ENCODE data around the gene MIEF1.

Gene MIEF1

DNA sequence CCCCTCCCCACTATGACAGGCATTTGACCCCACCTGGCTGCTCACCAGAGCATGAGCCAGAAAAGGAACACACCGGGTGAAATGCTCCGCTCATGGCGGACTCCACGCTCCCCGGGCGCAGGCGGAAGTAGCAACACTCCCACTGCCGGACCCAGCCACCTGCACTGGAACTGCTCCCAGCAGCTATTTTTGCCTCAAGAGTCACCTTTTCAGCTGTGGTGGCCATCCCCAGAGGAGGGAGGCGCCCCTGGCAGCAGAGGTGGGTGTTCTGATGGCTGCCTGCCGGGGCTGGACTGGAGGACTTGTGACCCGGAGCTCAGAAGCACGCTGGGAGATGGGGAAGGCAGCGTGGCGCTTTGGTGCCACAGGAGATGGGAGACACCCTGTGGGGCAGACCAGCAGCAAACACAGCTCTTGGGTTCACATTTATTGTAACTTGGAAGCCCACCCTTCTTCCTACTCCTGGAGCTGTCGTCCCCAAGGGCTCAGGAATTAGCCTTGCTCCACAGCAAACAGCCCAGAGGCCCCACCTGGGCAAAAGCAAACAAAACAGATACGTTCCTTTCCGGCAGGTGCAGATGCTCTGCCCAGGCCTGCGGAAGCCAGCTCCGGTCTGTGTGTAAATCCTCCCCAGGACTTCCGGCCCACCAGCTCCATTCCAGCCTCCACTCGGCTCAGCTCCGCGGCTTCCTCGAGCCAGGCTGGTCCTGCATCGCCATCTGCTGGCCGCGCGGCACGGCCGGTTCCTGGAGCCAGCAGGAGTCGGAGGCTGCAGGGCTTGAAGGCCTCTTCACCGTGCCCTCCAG is 26.8 kb downstream of the MIEF1 start (continued):
- TF ChIP-seq, protein P1, sequence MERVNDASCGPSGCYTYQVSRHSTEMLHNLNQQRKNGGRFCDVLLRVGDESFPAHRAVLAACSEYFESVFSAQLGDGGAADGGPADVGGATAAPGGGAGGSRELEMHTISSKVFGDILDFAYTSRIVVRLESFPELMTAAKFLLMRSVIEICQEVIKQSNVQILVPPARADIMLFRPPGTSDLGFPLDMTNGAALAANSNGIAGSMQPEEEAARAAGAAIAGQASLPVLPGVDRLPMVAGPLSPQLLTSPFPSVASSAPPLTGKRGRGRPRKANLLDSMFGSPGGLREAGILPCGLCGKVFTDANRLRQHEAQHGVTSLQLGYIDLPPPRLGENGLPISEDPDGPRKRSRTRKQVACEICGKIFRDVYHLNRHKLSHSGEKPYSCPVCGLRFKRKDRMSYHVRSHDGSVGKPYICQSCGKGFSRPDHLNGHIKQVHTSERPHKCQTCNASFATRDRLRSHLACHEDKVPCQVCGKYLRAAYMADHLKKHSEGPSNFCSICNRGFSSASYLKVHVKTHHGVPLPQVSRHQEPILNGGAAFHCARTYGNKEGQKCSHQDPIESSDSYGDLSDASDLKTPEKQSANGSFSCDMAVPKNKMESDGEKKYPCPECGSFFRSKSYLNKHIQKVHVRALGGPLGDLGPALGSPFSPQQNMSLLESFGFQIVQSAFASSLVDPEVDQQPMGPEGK (tag by site-specific recombination; IDR thresholded peaks at IDR 0.05): peak; percentile 64; the same call in 1 of the 2 replicates
- TF ChIP-seq, protein P2, sequence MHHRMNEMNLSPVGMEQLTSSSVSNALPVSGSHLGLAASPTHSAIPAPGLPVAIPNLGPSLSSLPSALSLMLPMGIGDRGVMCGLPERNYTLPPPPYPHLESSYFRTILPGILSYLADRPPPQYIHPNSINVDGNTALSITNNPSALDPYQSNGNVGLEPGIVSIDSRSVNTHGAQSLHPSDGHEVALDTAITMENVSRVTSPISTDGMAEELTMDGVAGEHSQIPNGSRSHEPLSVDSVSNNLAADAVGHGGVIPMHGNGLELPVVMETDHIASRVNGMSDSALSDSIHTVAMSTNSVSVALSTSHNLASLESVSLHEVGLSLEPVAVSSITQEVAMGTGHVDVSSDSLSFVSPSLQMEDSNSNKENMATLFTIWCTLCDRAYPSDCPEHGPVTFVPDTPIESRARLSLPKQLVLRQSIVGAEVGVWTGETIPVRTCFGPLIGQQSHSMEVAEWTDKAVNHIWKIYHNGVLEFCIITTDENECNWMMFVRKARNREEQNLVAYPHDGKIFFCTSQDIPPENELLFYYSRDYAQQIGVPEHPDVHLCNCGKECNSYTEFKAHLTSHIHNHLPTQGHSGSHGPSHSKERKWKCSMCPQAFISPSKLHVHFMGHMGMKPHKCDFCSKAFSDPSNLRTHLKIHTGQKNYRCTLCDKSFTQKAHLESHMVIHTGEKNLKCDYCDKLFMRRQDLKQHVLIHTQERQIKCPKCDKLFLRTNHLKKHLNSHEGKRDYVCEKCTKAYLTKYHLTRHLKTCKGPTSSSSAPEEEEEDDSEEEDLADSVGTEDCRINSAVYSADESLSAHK (tag by site-specific recombination; IDR thresholded peaks at IDR 0.05): peak; percentile 69
- TF ChIP-seq, protein P3, sequence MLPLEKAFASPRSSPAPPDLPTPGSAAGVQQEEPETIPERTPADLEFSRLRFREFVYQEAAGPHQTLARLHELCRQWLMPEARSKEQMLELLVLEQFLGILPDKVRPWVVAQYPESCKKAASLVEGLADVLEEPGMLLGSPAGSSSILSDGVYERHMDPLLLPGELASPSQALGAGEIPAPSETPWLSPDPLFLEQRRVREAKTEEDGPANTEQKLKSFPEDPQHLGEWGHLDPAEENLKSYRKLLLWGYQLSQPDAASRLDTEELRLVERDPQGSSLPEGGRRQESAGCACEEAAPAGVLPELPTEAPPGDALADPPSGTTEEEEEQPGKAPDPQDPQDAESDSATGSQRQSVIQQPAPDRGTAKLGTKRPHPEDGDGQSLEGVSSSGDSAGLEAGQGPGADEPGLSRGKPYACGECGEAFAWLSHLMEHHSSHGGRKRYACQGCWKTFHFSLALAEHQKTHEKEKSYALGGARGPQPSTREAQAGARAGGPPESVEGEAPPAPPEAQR (tag by site-specific recombination; IDR thresholded peaks at IDR 0.05): peak; percentile 94
- TF ChIP-seq, protein P4, sequence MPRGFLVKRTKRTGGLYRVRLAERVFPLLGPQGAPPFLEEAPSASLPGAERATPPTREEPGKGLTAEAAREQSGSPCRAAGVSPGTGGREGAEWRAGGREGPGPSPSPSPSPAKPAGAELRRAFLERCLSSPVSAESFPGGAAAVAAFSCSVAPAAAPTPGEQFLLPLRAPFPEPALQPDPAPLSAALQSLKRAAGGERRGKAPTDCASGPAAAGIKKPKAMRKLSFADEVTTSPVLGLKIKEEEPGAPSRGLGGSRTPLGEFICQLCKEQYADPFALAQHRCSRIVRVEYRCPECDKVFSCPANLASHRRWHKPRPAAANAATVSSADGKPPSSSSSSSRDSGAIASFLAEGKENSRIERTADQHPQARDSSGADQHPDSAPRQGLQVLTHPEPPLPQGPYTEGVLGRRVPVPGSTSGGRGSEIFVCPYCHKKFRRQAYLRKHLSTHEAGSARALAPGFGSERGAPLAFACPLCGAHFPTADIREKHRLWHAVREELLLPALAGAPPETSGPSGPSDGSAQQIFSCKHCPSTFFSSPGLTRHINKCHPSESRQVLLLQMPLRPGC (tag by site-specific recombination; IDR thresholded peaks at IDR 0.05): peak; percentile 93
- TF ChIP-seq SP7 (tag by site-specific recombination; IDR thresholded peaks at IDR 0.05) (peak; percentile 95), ZNF121 (tag by site-specific recombination; IDR thresholded peaks at IDR 0.05) (peak; percentile 39; the same call in 1 of the 2 replicates), ZNF660 (tag by site-specific recombination; IDR thresholded peaks at IDR 0.05) (peak; percentile 98), ZBTB48 (tag by site-specific recombination; IDR thresholded peaks at IDR 0.05) (0 out of 2 replicates have a peak, but pooled peaks have one; percentile 47), TCF7L2 (IDR thresholded peaks at IDR 0.05; ENCODE audit: borderline replicate concordance, low read depth, low read length) (no peak), ZNF600 (tag by site-specific recombination; IDR thresholded peaks at IDR 0.05) (peak; percentile 74), ZNF837 (tag by site-specific recombination; IDR thresholded peaks at IDR 0.05) (no peak), WT1 (tag by site-specific recombination; IDR thresholded peaks at IDR 0.05) (peak; percentile 61; the same call in 1 of the 2 replicates), ZNF48 (tag by site-specific recombination; IDR thresholded peaks at IDR 0.05) (no peak), ZBTB17 (tag by site-specific recombination; IDR thresholded peaks at IDR 0.05) (peak; percentile 93), ZNF529 (tag by site-specific recombination; IDR thresholded peaks at IDR 0.05; ENCODE audit: insufficient replicate concordance) (no peak), SCRT2 (tag by site-specific recombination; IDR thresholded peaks at IDR 0.05) (peak; percentile 38; the same call in 1 of the 2 replicates), ZNF558 (tag by site-specific recombination; IDR thresholded peaks at IDR 0.05) (peak; percentile 28; the same call in 1 of the 2 replicates), TRIM28 (IDR thresholded peaks at IDR 0.05; ENCODE audit: borderline replicate concordance, low read length) (peak; percentile 96), SP3 (tag by site-specific recombination; IDR thresholded peaks at IDR 0.05) (peak; percentile 59; the same call in 1 of the 2 replicates), KLF1 (tag by site-specific recombination; IDR thresholded peaks at IDR 0.05) (peak; percentile 49; the same call in 1 of the 2 replicates), ZNF623 (tag by site-specific recombination; IDR thresholded peaks at IDR 0.05) (peak; percentile 47; the same call in 1 of the 2 replicates)
- TF ChIP-seq, protein P5, sequence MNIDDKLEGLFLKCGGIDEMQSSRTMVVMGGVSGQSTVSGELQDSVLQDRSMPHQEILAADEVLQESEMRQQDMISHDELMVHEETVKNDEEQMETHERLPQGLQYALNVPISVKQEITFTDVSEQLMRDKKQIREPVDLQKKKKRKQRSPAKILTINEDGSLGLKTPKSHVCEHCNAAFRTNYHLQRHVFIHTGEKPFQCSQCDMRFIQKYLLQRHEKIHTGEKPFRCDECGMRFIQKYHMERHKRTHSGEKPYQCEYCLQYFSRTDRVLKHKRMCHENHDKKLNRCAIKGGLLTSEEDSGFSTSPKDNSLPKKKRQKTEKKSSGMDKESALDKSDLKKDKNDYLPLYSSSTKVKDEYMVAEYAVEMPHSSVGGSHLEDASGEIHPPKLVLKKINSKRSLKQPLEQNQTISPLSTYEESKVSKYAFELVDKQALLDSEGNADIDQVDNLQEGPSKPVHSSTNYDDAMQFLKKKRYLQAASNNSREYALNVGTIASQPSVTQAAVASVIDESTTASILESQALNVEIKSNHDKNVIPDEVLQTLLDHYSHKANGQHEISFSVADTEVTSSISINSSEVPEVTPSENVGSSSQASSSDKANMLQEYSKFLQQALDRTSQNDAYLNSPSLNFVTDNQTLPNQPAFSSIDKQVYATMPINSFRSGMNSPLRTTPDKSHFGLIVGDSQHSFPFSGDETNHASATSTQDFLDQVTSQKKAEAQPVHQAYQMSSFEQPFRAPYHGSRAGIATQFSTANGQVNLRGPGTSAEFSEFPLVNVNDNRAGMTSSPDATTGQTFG (tag by site-specific recombination; IDR thresholded peaks at IDR 0.05; ENCODE audit: borderline replicate concordance): peak; percentile 96; the same call in 1 of the 2 replicates
- TF ChIP-seq, protein P6, sequence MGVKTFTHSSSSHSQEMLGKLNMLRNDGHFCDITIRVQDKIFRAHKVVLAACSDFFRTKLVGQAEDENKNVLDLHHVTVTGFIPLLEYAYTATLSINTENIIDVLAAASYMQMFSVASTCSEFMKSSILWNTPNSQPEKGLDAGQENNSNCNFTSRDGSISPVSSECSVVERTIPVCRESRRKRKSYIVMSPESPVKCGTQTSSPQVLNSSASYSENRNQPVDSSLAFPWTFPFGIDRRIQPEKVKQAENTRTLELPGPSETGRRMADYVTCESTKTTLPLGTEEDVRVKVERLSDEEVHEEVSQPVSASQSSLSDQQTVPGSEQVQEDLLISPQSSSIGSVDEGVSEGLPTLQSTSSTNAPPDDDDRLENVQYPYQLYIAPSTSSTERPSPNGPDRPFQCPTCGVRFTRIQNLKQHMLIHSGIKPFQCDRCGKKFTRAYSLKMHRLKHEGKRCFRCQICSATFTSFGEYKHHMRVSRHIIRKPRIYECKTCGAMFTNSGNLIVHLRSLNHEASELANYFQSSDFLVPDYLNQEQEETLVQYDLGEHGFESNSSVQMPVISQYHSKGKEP (tag by site-specific recombination; IDR thresholded peaks at IDR 0.05): peak; percentile 70; the same call in 1 of the 2 replicates
- TF ChIP-seq, protein P7, sequence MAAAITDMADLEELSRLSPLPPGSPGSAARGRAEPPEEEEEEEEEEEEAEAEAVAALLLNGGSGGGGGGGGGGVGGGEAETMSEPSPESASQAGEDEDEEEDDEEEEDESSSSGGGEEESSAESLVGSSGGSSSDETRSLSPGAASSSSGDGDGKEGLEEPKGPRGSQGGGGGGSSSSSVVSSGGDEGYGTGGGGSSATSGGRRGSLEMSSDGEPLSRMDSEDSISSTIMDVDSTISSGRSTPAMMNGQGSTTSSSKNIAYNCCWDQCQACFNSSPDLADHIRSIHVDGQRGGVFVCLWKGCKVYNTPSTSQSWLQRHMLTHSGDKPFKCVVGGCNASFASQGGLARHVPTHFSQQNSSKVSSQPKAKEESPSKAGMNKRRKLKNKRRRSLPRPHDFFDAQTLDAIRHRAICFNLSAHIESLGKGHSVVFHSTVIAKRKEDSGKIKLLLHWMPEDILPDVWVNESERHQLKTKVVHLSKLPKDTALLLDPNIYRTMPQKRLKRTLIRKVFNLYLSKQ (tag by site-specific recombination; IDR thresholded peaks at IDR 0.05; ENCODE audit: borderline replicate concordance): no peak

Data from HEK293 (cell line).